GM12801 (cell line): Measurements from ENCODE around the gene TRAPPC5.

Experiments used
- CTCF ChIP-seq: IDR thresholded peaks from one replicate; pipeline ENCODE4 v1.5.1; 2011; ENCODE audit warnings: control low read depth; ENCODE audit not compliant: insufficient read length; ENCODE audit errors: extremely low read depth

TRAPPC5 gene

DNA sequence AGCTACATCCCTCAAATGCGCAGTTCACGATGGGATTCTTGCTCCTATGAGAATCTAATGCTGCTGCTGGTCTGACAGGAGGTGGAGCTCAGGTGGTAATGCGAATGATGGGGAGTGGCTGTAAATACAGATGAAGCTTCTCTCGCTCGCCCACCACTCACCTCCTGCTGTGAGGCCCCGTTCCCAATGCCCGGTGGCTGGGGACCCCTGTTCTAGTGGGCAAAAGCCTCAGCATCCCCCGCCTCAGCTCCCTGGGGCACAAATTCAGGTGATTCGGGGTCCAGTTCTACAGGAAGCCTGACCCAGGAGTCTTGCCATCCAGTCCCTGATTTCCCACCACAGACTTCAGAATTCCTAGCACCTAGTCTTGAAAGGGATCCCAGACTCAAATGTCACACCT lies 8.1 kb upstream of the TRAPPC5 start:
- no peak for TF ChIP-seq CTCF

GRCh38 chr19:7674010-7675005 lies 6.3 kb upstream of the TRAPPC5 start:
- no peak for TF ChIP-seq CTCF

GRCh38 chr19:7676376-7676775 lies 4.3 kb upstream of the TRAPPC5 start:
- no peak for TF ChIP-seq CTCF

GRCh38 chr19:7676854-7677253 lies 3.8 kb upstream of the TRAPPC5 start, which contains the start of gene MCEMP1:
Gene MCEMP1 (plus strand): TSS chr19:7677090. CDS start chr19:7677121, 31 bp downstream.
- TF ChIP-seq CTCF: no peak

DNA sequence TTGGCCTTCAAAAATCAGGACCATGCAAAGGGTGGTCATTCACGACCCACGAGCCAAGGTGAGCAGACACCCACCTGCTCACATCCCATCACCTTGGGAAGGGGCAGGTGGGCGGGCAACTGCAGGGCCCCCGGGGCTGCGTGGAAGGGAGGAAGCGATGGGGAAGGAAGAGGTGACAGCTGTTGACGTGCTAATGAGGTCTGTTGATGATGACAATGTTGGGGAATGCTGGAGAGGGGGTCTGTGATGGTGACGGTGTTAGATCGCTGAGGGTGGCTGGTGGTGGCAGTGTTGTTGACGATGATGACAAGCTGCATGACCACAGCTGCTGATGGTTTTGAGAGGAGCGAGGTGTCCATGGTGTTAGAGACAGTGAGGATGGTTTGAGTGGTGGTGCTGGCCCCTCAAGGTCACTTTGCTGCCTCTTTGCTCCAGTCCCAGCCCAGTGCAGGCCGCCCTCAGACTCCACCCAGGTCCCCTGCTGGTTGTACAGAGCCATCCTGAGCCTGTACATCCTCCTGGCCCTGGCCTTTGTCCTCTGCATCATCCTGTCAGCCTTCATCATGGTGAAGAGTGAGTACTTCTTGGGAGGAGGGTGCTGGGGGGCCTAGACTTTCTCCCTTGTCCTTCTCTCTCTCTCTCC lies 2.8 kb upstream of the TRAPPC5 start:
- TF ChIP-seq CTCF: no peak

DNA sequence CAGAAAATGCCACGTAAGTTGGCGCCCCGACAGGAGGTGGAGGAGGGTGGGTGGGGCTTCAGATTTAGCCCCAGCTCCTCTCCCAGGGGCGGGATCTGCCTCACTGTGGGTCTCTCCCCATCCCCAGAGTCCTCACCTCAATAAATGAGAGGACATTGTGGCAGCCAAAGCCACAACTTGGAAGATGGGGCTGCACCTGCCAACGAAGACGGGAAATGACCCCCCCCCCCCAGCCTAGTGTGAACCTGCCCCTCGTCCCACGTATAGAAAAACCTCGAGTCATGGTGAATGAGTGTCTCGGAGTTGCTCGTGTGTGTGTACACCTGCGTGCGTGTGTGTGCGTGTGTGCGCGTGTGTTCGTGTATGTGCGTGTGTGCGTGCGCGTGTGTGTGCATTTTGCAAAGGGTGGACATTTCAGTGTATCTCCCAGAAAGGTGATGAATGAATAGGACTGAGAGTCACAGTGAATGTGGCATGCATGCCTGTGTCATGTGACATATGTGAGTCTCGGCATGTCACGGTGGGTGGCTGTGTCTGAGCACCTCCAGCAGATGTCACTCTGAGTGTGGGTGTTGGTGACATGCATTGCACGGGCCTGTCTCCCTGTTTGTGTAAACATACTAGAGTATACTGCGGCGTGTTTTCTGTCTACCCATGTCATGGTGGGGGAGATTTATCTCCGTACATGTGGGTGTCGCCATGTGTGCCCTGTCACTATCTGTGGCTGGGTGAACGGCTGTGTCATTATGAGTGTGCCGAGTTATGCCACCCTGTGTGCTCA lies 1.5 kb upstream of the TRAPPC5 start:
- no peak for TF ChIP-seq CTCF
